ENCODE measurements around the gene S100A3. TPM values are rescaled to one million over a fixed set of nuclear protein-coding genes. Genes with fewer than 3 reads are reported as not detected.
A peak's percentile ranks its signal among the peaks of the same experiment; 100 is the strongest.

S100A3 gene
- total RNA-seq, 1 experiment from 2014 or later: 12.0 TPM

DNA sequence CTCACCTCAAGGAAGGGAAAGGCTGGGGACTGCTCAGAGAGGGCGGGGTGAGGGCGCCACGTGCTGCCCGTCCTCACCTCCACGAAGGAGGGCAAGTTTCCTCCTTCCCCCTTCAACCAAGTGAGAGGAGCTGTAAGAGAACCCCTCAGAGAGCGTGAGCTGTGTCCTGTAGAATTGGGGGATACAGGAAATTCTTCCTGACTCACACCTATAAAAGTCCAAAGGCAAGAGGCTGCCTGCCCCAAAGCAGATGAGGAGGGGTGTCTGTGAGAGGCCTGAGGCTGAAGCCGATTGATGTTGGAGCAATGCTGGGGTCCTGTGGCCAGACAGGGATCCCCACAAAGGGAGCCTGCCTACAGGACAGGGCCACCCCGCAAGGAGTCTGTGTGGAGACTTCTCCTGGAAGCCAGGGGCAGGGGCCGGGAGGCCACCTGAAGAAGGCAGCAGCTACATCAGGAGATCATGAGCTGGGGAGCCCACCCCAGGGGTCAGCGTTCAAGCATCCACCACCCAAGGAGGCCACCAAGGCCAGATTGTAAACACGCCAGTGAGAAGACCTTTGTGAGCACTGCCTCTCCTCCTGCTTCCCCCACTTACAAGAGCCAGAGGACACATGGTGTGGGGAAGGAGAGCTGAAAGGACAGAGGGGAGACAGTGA is 41.0 kb downstream of the S100A3 start:
- Histone ChIP-seq H3K36me3 (ENCODE audit: control insufficient read depth, insufficient read depth, low read length) (no peaks in the 10 kb centered on the region), H3K27ac (ENCODE audit: low read length) (peak overlapping the region; percentile 71), H3K4me1 (ENCODE audit: control insufficient read depth, insufficient read depth, low read length) (peaks cover 43% of the 10 kb centered on the region), H3K4me3 (ENCODE audit: low read depth in 2 of 2, low read length in 2 of 2) (no peak overlapping the region), H3K9me3 (ENCODE audit: control insufficient read depth, insufficient read depth, low read depth, low read length) (no peaks in the 10 kb centered on the region), H3K27me3 (ENCODE audit: control insufficient read depth, insufficient read depth, low read length) (no peaks in the 10 kb centered on the region)
- POLR2A ChIA-PET: no interaction called here
- CTCF ChIA-PET: interaction anchor here (0.6 to 1.0 kb wide), 3 partner anchors 10 to 159 kb away, joined by 3 to 5 read pairs (median 3); partner anchors contain the start of gene PGLYRP4
- no peak for ATAC-seq
- no TSS peak for BruUV-seq (replicated peaks)
- intact Hi-C loops (cut with micrococcal nuclease; ENCODE audit: unreplicated experiment) (loop anchor here (5.0 kb wide), 1 partner anchor 154 kb away; no protein-coding TSS in a partner anchor), in situ Hi-C loops (cut with HindIII; ENCODE audit: low pct_unique_long_range_greater_than_20kb, low sequenced_read_pairs) (no loop called here)
- DNase-seq (ENCODE audit: low read depth, low spot score): no peak
- no peak for TF ChIP-seq CTCF (IDR thresholded peaks at IDR 0.05)

DNA sequence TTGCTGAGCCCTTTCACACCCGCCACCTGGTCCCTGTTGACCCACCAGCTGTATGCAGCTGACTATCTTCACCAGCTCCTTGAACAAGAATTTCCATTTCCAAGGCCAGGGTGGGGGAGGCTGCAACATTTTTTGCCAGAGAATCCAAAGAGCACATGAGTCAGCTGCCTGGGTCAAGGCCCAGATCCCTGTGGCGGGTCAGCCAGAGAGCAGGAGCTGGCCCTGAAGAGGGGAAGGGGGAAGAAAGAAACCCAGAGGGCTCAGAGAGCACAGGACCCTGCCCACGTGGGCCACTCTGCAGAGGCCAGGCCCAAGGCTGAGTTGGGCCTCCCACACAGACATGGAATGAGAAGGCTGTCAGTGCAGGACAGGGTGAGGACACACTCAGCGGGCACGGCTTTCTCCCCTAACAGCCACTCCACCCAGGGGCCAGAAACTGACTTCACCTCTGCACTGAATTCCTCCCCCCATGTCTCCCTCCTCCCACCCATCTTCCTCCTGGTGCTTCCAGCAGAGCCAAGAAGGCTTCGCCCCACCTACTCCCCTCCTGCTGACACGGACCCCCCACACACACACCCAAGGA is 42.1 kb downstream of the S100A3 start:
- ATAC-seq: peak; percentile 80
- no TSS peak for BruUV-seq (replicated peaks)
- H3K36me3 ChIP-seq (ENCODE audit: control insufficient read depth, insufficient read depth, low read length): no peaks in the 10 kb centered on the region
- no peaks in the 10 kb centered on the region for H3K27me3 ChIP-seq (ENCODE audit: control insufficient read depth, insufficient read depth, low read length)
- CTCF ChIA-PET: interaction anchor here (0.7 to 1.1 kb wide), 4 partner anchors 11 to 158 kb away, joined by 3 read pairs; partner anchors contain the start of gene PGLYRP4
- POLR2A ChIA-PET: interaction anchor here (0.6 kb wide), 1 partner anchor 59 kb away, joined by 3 read pairs; no protein-coding TSS in a partner anchor
- no peak overlapping the region for H3K4me3 ChIP-seq (ENCODE audit: low read depth in 2 of 2, low read length in 2 of 2)
- in situ Hi-C loops (cut with HindIII; ENCODE audit: low pct_unique_long_range_greater_than_20kb, low sequenced_read_pairs): no loop called here
- H3K27ac ChIP-seq (ENCODE audit: low read length): peak overlapping the region; percentile 71
- H3K4me1 ChIP-seq (ENCODE audit: control insufficient read depth, insufficient read depth, low read length): peaks cover 32% of the 10 kb centered on the region
- intact Hi-C loops (cut with micrococcal nuclease; ENCODE audit: unreplicated experiment): loop anchor here (5.0 kb wide), 1 partner anchor 155 kb away; no protein-coding TSS in a partner anchor
- no peak for DNase-seq (ENCODE audit: low read depth, low spot score)
- H3K9me3 ChIP-seq (ENCODE audit: control insufficient read depth, insufficient read depth, low read depth, low read length): no peaks in the 10 kb centered on the region
- no peak for TF ChIP-seq SIN3A (IDR thresholded peaks at IDR 0.05; ENCODE audit: borderline replicate concordance, insufficient read depth, low read depth, low read length)
- no peak for TF ChIP-seq CTCF (IDR thresholded peaks at IDR 0.05)
- no peak for TF ChIP-seq TCF7L2 (IDR thresholded peaks at IDR 0.05; ENCODE audit: low read depth, low read length)
- TF ChIP-seq POLR2AphosphoS5 (IDR thresholded peaks at IDR 0.05; ENCODE audit: low read depth, low read length): peak; percentile 54; the same call in 1 of the 2 replicates

- Histone ChIP-seq H3K9me3 (ENCODE audit: control insufficient read depth, insufficient read depth, low read depth, low read length) (no peaks in the 10 kb centered on the region), H3K4me3 (ENCODE audit: low read depth in 2 of 2, low read length in 2 of 2) (no peak overlapping the region), H3K36me3 (ENCODE audit: control insufficient read depth, insufficient read depth, low read length) (no peaks in the 10 kb centered on the region), H3K27me3 (ENCODE audit: control insufficient read depth, insufficient read depth, low read length) (no peaks in the 10 kb centered on the region), H3K27ac (ENCODE audit: low read length) (peak overlapping the region; percentile 71), H3K4me1 (ENCODE audit: control insufficient read depth, insufficient read depth, low read length) (peaks cover 26% of the 10 kb centered on the region)
- DNase-seq (ENCODE audit: low read depth, low spot score) (no peak), ATAC-seq (no peak)
- no TSS peak for BruUV-seq (replicated peaks)
- POLR2A ChIA-PET: interaction anchor here (0.6 kb wide), 1 partner anchor 60 kb away, joined by 3 read pairs; no protein-coding TSS in a partner anchor
- intact Hi-C loops (cut with micrococcal nuclease; ENCODE audit: unreplicated experiment) (loop anchor here (5.0 kb wide), 1 partner anchor 156 kb away; no protein-coding TSS in a partner anchor), in situ Hi-C loops (cut with HindIII; ENCODE audit: low pct_unique_long_range_greater_than_20kb, low sequenced_read_pairs) (no loop called here)
- TF ChIP-seq POLR2AphosphoS5 (IDR thresholded peaks at IDR 0.05; ENCODE audit: low read depth, low read length) (no peak), TCF7L2 (IDR thresholded peaks at IDR 0.05; ENCODE audit: low read depth, low read length) (no peak), CTCF (IDR thresholded peaks at IDR 0.05) (no peak), SIN3A (IDR thresholded peaks at IDR 0.05; ENCODE audit: borderline replicate concordance, insufficient read depth, low read depth, low read length) (no peak)
- TF ChIP-seq, protein P1, sequence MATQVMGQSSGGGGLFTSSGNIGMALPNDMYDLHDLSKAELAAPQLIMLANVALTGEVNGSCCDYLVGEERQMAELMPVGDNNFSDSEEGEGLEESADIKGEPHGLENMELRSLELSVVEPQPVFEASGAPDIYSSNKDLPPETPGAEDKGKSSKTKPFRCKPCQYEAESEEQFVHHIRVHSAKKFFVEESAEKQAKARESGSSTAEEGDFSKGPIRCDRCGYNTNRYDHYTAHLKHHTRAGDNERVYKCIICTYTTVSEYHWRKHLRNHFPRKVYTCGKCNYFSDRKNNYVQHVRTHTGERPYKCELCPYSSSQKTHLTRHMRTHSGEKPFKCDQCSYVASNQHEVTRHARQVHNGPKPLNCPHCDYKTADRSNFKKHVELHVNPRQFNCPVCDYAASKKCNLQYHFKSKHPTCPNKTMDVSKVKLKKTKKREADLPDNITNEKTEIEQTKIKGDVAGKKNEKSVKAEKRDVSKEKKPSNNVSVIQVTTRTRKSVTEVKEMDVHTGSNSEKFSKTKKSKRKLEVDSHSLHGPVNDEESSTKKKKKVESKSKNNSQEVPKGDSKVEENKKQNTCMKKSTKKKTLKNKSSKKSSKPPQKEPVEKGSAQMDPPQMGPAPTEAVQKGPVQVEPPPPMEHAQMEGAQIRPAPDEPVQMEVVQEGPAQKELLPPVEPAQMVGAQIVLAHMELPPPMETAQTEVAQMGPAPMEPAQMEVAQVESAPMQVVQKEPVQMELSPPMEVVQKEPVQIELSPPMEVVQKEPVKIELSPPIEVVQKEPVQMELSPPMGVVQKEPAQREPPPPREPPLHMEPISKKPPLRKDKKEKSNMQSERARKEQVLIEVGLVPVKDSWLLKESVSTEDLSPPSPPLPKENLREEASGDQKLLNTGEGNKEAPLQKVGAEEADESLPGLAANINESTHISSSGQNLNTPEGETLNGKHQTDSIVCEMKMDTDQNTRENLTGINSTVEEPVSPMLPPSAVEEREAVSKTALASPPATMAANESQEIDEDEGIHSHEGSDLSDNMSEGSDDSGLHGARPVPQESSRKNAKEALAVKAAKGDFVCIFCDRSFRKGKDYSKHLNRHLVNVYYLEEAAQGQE (IDR thresholded peaks at IDR 0.05; ENCODE audit: insufficient read depth in 1 of 2, low read depth in 2 of 2, low read length in 1 of 2): no peak
- CTCF ChIA-PET: interaction anchor here (0.8 to 1.1 kb wide), 3 partner anchors 10 to 153 kb away, joined by 3 read pairs; no protein-coding TSS in a partner anchor
These were observed 42.7 kb downstream of the S100A3 start for GRCh38 chr1:153506386-153506785.
